ENCODE results near the gene LCN6. TPM values are rescaled to one million over a fixed set of nuclear protein-coding genes. Genes with fewer than 3 reads are reported as not detected.
A peak's percentile ranks its signal among the peaks of the same experiment; 100 is the strongest.

LCN6 gene
- total and polyA plus RNA-seq, 2 of the 13 experiments (the other 11 are each of a cell fraction or from before 2014, with no cell fraction given): not detected

- TF ChIP-seq FOXP4 (CRISPR knock-in tag; IDR thresholded peaks at IDR 0.05) (peak; percentile 51; the same call in 1 of the 2 replicates), NFKB2 (CRISPR knock-in tag; IDR thresholded peaks at IDR 0.05; ENCODE audit: borderline replicate concordance) (peak; percentile 44; the same call in 1 of the 2 replicates), IKZF5 (CRISPR knock-in tag; IDR thresholded peaks at IDR 0.05) (peak; percentile 30; the same call in 1 of the 2 replicates), ZNF280D (CRISPR knock-in tag; IDR thresholded peaks at IDR 0.05) (0 out of 2 replicates have a peak, but pooled peaks have one; percentile 26), MLX (CRISPR knock-in tag; IDR thresholded peaks at IDR 0.05) (peak; percentile 55; the same call in 1 of the 2 replicates), THAP9 (CRISPR knock-in tag; IDR thresholded peaks at IDR 0.05; ENCODE audit: borderline replicate concordance) (peak; percentile 72; the same call in 1 of the 2 replicates), ONECUT2 (CRISPR knock-in tag; IDR thresholded peaks at IDR 0.05) (no peak), ZNF337 (CRISPR knock-in tag; IDR thresholded peaks at IDR 0.05; ENCODE audit: borderline replicate concordance, low read depth) (no peak), SALL1 (CRISPR knock-in tag; IDR thresholded peaks at IDR 0.05) (peak; percentile 39), ASH2L (IDR thresholded peaks at IDR 0.05; ENCODE audit: insufficient read length, low read depth, low read length) (peak; percentile 20), ZNF781 (CRISPR knock-in tag; IDR thresholded peaks at IDR 0.05; ENCODE audit: borderline replicate concordance, not compliant biosample characterization) (no peak), ZNF670 (CRISPR knock-in tag; IDR thresholded peaks at IDR 0.05; ENCODE audit: borderline replicate concordance) (0 out of 2 replicates have a peak, but pooled peaks have one; percentile 50), MTERF4 (CRISPR knock-in tag; IDR thresholded peaks at IDR 0.05) (0 out of 2 replicates have a peak, but pooled peaks have one; percentile 20), ZMYM2 (CRISPR knock-in tag; IDR thresholded peaks at IDR 0.05) (no peak)
These were observed 42.6 kb upstream of the LCN6 start, which contains the start of gene TMEM141 (continued) for GRCh38 chr9:136790640-136791515.
